IPS-NIHi7 (cell line): Measurements from ENCODE around the gene F13A1.
A peak's percentile ranks its signal among the peaks of the same experiment; 100 is the strongest.

Source experiments
- DNase-seq: peaks from one replicate; pipeline ENCODE4 v3.0.0; 2012; ENCODE audit warnings: mixed read lengths; ENCODE audit errors: extremely low spot score

The F13A1 gene

DNA sequence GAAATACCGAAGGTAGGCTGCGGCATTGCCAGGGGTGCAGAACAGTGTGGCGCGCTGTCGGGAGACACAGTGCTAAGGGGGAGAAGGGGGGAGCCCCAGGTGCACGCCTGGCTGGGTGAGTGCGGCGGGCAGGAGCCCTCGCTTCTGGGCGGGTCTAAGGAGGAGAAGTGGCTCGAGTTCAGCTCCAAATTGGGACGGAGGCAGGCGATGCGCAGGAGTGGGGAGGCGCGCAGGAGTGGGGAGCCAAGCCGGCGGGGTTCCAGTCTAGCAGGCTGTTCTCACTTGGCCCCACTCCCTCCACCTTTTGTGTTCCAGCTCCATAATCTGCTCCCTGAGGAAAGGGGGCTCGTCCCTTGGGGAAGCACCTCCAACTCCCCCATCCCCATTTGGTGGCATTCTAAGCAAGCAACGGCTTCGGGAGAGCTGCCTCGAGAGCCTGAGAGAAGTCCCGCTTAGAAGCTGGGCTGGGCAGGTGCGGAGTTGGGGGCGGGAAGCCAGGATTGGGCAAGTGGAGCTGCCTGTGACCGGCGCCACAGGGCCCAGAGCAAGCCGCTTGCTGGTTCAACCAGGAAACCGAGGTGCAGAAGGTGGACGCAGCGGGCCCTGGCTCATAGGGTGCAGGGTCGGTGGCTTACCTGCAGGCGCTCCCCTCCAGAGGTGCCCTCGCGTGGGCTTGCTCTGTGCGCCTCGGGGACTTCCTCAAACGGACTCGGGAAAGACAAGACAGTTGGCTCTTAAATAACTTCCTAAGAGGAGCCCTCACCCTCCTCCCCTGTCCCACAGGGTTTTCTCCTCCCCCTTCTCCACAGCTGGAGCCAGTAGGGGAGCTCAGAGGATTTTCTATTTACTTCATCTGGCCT is at the start of gene F13A1:
F13A1 (minus strand) TSS at position 711 of the 860 bp plus-strand sequence. CDS start 1,998 bp downstream, outside the sequence.
- peak; percentile 58 for DNase-seq

DNA sequence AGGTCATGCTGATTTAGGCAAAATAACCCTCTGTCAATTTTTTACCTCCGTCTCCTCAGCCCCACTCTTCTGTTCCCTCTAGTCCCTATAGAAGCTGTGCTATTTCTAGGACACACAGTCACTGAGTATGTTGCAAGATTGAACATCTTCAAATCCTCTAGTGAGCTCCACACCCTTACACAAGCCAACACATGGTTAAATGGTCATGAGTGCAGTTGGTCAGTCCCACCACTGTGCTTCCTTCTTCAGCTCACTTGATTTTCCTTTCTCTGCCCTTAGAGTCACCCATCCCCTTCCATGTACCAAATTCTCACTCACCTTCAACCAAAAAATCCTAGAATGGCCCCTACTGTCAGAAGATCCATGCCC is 48.2 kb upstream of the F13A1 start:
- no peak for DNase-seq

DNA sequence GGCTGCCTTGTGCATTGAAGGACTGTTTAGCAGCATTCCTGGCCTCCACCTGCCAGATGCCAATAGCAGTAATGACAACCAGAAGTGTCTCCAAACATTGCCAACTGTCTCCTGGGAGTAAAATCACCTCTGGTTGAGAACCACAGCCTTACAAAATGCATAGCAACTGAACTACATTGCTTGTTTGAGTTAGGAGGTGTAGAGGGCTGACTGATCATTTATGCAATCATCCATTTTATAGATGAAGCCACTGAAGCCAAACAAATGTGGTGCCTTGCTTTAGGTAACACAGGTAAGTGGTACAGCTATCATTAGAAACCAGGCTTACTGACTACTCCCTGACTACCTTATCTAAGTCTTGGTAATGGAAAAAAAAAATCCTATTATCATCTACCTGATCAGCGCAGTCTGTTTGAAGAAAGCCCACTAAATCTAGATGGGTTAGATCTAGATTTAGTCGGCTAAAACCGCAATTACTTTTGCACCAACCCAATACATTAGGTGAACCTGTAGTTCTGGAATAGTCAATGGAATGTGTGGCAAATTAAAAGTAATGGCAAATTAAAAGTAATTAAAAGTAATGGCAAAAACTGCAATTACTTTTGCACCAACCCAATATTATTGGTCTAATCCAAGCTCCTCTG is 47.7 kb upstream of the F13A1 start:
- DNase-seq, result no peak

DNA sequence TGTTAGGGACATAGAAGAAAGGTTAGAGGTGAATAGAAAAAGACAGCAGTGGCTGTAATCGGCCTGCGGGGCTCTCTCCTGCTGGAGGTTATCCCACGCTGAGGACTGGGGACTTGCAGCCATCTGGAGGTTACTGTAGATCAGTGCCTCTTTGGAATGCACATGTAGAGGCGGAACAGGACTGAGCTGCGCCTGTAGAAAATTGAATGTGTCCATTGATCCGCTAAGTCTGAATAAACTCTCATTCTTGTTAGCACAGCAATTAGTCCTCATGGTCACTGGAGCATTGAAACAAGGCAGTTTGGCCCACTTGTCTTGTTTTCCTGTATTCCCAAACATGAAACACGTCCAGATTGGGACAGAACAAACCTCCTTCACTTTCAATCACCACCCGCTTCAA is 46.3 kb upstream of the F13A1 start:
- DNase-seq, result no peak

DNA sequence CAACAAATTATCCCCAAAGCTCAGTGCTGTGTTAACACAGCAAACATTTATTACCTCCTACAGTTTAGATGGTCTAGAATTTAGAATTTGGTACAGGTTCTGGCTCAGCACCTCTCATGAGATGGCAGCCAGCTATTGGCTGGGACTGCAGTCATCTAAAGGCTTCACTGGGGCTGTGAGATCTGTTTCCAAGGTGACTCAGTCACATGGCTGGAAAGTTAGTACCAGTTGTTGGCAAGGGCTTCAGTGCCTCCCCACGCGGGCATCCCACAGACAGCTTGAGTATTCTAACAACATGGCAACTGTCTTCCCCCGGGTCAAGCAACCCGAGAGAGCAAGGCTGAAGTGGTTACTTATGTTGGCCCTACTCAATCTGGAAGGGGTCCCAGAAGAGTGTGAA is 44.8 kb upstream of the F13A1 start:
- DNase-seq, result no peak

DNA sequence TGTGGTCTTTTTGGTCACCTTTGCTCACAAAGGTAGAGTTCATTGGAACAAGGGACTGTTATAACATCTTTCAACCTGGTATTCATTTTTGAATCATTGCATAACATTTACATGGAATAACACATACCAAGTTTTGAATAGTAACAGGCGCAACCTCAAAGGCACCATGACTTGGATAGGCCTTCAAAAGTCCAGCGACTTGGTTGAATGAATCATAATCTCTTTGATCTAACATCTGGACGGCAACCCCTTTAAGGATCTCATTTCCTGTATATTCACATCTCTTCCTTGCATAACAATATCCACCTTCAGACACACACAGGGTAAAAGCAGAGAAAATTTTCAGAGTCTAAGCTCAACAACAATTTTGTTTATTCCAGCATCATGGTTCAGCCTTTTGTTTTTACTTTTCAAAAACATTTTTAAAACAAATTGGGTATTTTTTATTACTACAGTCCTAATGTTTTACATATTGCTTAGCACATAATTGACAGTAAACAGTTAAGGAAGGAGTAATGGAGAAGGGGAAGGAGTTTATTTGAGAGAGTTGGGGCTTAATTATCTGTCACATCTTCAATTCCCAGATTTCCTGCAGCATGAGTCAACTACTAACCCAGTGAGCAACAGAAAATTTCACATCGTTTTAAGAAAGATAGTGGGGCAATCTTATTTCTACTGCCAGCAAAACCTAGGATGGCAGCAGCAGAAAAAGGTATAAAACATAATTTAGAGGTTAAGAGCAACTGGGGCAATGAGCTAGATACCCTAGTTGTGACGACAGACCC is 41.8 kb upstream of the F13A1 start:
- DNase-seq, result no peak

DNA sequence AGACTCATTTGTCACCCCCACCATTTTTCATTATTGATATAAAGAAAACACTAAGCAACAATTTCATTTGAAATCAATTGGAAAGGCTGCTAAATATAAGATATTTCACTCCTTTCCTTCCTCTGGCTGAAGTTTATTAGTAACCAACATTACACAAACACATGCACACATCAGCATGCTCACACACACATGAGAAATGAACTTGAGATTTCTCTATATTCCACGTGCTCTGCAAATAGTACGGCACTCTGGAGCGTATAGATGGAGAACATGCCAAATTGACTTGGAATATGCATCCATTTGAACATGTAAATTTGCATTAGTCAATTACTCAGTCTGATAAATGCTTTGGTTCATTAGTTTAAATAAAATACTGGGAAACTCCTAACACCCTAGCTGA is 37.1 kb upstream of the F13A1 start:
- DNase-seq, result no peak

DNA sequence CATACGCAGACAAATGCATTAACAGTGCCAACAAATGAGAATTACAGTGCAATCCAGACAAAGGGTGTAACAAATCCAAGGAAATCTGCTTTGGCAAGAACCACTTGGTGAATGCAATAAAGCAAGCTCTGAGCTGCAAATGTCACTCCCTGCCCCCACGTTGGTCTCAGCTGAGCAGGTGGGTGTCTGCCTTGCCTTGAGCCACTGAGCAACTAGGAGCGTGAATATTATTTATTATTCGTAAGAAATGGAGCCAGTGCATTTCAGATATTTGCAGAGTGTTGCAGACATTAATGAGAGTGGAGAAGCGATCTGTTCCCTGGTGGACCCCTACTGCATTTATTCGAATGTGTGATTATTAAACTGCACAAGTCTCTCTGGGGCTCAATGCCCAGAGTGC is 36.6 kb upstream of the F13A1 start:
- no peak for DNase-seq

DNA sequence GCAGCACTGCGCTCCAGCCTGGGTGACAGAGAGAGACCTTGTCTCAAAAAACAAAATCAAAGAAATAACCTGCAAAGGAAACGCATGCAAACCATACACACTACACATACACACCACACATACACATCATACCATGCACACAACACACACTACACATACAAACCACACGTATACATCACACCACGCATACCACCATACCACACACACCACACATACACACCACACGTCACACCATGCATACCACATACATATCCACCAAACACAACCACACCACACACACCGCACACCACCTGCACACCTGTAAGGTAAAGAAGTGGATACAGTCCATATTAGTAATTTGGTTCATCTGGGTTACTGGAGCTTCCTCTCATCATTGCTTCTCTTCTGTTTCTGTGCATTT is 32.3 kb upstream of the F13A1 start:
- no peak for DNase-seq

DNA sequence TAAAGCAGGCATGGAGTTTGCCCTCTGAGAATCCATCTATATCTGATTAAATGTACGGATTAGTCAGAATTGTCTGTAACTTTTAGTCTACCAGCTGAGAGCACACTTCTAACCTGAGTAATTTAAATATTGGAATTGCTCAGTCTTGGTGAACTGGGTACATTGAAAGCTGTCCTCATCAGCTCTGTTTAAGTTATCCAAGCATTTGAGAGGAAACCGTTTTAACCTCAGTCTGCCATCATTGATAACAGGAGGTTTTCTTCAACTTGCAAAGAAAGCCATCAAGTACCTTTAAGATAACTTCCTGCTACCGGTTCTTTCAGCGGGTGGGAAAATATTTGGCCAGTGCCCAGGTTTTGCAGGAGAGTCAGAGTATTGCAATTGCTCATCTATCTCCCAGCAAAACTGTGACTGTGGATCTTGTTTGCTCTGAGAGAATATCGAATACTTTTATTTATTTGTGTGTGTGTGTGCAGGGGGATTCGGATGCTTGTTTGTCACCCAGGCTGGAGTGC is 31.1 kb upstream of the F13A1 start:
- no peak for DNase-seq

DNA sequence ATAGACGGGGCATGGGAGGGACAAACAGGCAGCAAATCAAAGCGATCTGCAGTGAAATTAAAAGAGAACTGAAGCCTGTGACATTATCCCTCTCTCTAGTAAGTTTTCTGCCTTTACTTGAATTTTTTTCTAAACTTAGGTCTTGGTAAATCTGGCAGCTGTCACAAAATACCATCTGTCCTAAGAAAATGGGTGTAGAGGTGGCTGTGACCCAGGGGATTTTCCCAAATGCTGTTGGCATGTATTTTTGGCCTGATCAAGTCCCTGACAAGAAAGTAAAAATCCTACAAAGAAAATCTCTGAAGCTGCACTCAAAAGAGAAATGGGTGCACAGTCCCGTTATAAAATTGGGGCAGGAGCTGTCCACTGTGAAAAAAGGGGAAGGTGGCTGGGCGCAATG is 30.2 kb upstream of the F13A1 start:
- no peak for DNase-seq

DNA sequence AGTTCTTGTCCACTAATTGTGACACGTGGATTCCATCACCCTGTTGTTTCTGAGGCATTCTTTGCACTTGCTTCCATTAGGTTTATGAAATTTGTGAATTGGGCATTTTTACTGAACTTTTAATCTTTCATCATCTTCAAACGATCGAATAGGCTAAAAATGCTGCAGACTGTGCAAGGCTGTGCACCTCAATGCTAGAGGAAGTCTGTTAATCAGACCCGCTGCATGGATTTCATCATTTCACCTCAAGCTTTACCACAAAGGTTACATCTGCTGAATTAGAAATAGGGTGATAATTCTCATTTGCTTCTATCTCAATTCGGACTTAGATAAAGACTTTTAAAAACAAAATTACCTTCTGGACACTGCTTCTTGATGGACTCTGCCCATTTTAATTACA is 27.8 kb upstream of the F13A1 start:
- no peak for DNase-seq

DNA sequence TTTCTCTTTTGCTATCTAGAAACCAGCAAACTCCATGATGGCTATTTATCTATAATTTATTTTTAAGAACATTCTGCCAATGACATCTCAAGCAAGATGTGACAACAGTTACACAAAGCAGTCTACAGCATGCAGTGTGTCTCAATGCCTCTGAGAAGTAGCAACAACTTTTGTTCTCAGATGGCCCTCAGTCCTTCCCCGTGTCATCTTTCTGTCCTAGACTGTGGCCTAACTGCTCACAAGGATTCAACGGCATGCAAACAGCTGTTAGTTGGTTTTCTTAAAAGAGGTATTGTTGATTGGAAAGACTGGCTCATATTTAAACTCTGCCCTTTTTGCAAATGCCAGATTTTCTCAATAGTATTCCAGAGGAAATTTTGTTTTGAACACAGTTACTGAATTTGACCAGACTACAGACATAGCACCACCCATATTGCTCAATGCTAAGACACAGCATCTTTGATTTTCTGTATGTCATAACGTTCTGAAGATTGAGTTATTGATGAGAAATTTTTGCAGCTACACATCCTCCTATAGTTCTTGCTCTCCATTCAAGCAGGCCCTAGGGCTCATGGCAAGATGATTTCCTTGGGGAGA is 26.1 kb upstream of the F13A1 start:
- no peak for DNase-seq

DNA sequence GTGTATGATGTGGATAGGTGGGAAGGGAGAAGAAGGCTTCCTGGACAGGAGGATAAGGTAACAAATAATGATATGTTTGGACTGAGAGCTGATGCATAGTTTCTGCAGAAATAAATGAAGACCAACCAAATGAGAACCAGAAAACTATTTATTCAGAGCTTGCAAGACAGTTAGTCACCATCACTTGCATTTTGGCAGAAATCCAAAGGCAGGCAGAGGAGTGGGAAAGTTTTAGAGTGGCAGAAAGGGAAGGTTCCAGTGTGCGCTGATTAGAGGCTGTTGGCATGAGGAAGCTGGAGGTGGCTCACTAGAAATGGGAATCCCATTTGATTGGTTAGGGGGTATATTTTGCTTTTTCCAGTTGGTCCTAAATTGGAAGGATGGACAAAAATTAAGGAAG is 13.0 kb upstream of the F13A1 start:
- no peak for DNase-seq

DNA sequence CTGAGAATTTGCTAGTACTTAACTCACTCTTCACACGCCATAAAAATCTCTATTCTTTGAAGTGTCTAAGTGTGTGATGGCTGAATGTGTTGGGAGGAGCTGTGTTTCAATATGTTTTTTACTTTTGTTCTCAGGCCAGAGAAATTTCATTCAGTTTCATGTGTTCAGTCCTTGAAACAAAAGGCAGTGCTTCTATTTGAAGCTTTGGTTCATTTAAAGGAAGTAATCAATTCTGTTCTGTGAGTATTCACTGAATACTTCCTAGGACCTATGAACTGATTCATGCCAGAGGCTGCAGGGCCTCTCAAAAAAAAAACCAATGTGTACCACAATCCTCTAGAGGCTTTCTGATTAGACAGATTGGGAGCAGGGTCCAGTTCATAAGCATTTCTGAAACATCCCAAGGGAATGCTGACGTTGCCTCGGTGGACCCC is 12.4 kb upstream of the F13A1 start:
- no peak for DNase-seq

DNA sequence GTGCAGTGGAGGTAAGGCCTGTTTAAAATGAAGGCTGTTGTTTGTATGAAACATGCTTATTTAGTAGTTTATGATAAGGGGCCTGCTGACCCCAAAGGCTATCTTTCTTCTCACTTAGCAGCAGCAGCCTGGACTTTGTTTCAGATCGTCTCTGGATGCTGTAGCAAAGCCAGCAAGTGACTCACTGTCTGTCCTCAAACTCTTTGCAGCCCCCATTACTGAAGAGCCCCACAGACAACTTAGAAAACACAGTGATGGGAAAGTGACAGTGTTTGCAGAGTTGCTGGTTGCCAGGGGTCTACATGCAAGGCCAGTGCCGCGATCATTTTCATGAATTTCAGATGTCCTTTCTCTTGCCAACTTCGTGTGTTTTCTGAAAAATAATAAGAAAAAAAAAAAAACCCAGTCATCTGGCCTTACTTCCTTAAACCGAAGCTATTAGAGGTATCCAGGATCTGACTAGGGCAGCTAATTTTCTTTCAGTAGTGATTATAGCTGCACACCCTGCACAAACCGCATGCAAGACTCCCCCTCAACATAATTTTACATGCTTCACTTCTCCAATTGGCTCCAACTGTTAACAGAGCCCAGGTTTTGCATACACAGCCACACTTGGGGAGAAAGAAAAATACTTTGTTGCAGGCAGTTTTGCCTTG is 11.6 kb upstream of the F13A1 start:
- DNase-seq, result no peak

DNA sequence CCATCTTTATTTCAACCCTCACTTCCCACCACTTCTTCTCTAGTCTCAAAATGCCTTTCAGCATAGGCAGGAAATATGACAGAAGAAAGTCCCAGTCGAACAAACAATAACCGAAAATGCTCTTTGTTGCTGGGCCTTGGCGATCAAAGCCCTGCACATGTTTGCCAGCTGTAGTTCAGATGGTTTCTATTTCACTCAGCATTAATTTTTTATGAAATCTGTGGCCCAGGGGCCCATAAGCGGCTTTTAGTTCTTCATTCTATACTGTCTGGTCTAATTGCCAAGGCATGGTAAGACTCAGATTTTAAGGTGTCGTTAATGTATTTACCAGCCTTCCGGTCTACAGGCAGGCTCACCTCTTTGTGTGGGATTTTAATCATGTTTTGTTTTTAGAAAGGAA is 10.9 kb upstream of the F13A1 start:
- DNase-seq, result no peak

DNA sequence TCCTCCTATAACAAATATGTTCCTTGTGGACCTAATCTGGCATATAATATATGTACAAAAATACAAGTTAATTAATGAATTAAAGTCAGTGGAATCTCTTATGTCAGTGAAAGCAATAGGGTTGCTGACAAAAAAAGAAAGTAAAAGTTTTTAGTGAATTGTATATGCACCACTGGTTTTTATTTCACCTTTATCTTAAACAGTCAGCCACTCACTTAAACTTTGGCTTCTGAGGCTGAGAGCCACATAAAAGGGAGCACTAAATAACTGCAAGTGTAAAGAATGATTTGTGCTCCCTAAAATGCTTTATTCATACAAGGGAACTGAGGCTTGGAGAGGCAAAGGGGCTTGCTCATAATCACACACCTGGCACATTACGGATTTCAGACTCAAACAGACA is 9.9 kb upstream of the F13A1 start:
- no peak for DNase-seq

DNA sequence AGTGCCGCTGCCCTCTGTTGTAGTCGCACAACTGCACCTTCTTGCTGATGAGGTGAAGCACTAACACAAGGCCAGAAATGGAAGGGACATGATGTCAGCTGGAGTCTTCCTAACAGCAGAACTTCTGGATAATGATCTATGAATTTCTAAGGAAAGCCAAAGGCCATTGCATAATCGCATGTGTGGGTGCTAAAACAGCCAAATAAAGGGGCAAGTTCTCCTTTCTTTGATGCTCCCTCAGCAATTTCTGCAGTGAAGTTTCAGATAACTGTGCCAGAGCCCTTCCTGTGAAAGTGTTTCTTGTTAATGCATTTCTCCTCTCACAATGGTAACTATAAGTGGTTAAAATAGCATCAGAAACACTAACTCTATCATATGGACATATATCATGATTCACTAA is 8.0 kb upstream of the F13A1 start:
- DNase-seq, result no peak

DNA sequence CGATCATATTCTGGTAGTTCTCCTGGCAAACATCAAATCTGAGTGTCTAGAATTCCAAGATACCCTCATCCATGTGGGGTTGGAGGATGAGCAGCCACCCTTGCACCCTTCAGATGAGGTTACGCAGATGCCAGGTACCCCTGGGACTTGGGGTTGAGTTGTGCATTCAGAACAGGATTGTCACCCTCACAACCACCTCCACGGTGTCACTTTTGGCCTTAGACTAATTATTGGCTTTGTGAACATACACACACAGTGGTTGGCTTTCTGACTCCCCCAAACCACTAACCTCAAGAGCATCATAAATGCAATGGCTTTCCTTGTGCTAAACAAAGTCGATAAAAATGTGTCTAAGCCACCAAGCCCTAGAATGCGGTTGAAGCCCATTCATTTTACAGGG is 2.9 kb upstream of the F13A1 start:
- DNase-seq, result no peak

DNA sequence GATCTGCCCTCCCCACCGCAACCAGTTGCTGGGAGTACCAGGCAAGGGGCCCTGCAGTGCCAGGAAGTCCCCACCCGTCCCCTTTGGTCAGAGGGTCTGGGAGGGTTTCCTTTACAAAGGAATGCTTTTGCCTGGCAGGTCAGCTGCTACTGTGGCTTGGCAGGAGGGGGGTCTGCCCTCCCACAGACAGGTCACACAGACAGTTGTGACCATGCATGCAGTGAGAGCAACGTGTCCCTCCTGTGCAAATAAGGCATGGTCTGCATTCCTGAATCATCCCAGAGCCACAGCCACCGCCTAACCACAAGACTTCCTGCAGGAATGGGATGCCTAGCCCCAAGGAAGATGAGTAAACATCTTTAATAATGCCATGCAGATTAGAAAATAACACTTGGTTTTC is 439 bp upstream of the F13A1 start:
- peak; percentile 29 for DNase-seq
